SK-N-SH (cell line): ENCODE results near the gene DNAJB8. TPM values are rescaled to one million over a fixed set of nuclear protein-coding genes. Genes with fewer than 3 reads are reported as not detected.

Source experiments
- CTCF ChIA-PET: fragments of 300-600, 350-600 bp; formaldehyde crosslinking; extraction: SDS; loops from one replicate; lab custom pipeline; 2021; lab: Yijun Ruan, JAX
- POLR2A ChIA-PET: fragments of 350-600 bp; sonication (Branson Sonifier 250); formaldehyde crosslinking; extraction: SDS; loops from one replicate; lab custom pipeline; 2020; ENCODE audit warnings: antibody characterized with exemption, inconsistent platforms; lab: Yijun Ruan, JAX
- DNase-seq: peaks from one replicate; pipeline ENCODE4 v3.0.0; 2012
- H2AFZ ChIP-seq: fragments of 200-600 bp; sonication (generic); 2 replicates; pipeline ENCODE4 v1.8.1; 2016; ENCODE audit warnings: antibody characterized with exemption, mild to moderate bottlenecking, low read depth
- H3F3A ChIP-seq: fragments of 200-600 bp; sonication (generic); replicated peaks from 2 replicates; pipeline ENCODE3; 2016; ENCODE audit warnings: antibody characterized with exemption, mild to moderate bottlenecking; ENCODE audit not compliant: insufficient read depth
- H3K27ac ChIP-seq, 2 experiments: fragments of 200-500 bp in 1 of 2; fragments of 200-600 bp in 1 of 2; sonication (Bioruptor generic) in 1 of 2; sonication (generic), shearing (Covaris generic) in 1 of 2; 2 replicates each; pipeline versions ENCODE4 v1.5.1 to v1.6.1; 2014 to 2016; ENCODE audit warnings: low read depth in 2 of 2, inconsistent platforms in 1 of 2, low read length in 1 of 2, mild to moderate bottlenecking in 1 of 2, mixed read lengths in 1 of 2
- H3K27me3 ChIP-seq: fragments of 200-600 bp; sonication (generic), shearing (Covaris generic); 2 replicates; pipeline ENCODE4 v1.6.1; 2016; ENCODE audit warnings: mixed run types; ENCODE audit not compliant: insufficient read depth
- H3K36me3 ChIP-seq, 2 experiments: fragments of 200-500 bp in 1 of 2; fragments of 200-600 bp in 1 of 2; sonication (Bioruptor generic) in 1 of 2; sonication (generic) in 1 of 2; replicated peaks in 1 of 2; 2 replicates each; pipeline versions ENCODE3 to v1.5.1; 2014 to 2016; ENCODE audit warnings: low read length in 1 of 2, mild to moderate bottlenecking in 1 of 2; ENCODE audit not compliant: insufficient read depth in 2 of 2, control insufficient read depth in 1 of 2
- H3K4me1 ChIP-seq, 2 experiments: fragments of 200-500 bp in 1 of 2; fragments of 200-600 bp in 1 of 2; sonication (Bioruptor generic) in 1 of 2; sonication (generic), shearing (Covaris generic) in 1 of 2; 2 replicates each; pipeline versions ENCODE4 v1.5.1 to v1.6.1; 2014 to 2016; ENCODE audit warnings: low read depth in 1 of 2, low read length in 1 of 2, mixed run types in 1 of 2; ENCODE audit not compliant: insufficient read depth in 2 of 2, control insufficient read depth in 1 of 2
- H3K4me2 ChIP-seq: fragments of 200-600 bp; sonication (generic), shearing (Covaris generic); 2 replicates; pipeline ENCODE4 v1.6.1; 2017; ENCODE audit warnings: mixed run types
- H3K4me3 ChIP-seq, 2 experiments: fragments of 200-500 bp in 1 of 2; fragments of 200-600 bp in 1 of 2; sonication (Bioruptor generic) in 1 of 2; sonication (generic), shearing (Covaris generic) in 1 of 2; 2 replicates each; pipeline versions ENCODE4 v1.5.1 to v1.8.1; 2014 to 2016; ENCODE audit warnings: low read depth in 2 of 2, inconsistent platforms in 1 of 2, low read length in 1 of 2, mild to moderate bottlenecking in 1 of 2, mixed read lengths in 1 of 2, moderate library complexity in 1 of 2
- H3K79me2 ChIP-seq: fragments of 200-600 bp; sonication (generic); 2 replicates; pipeline ENCODE4 v1.8.1; 2017; ENCODE audit warnings: mild to moderate bottlenecking; ENCODE audit not compliant: insufficient read depth
- H3K9ac ChIP-seq: fragments of 200-600 bp; sonication (generic); 2 replicates; pipeline ENCODE4 v1.6.1; 2017; ENCODE audit warnings: mixed run types
- H3K9me2 ChIP-seq: fragments of 200-600 bp; sonication (generic); 2 replicates; pipeline ENCODE4 v1.6.1; 2017; ENCODE audit warnings: mixed run types
- H3K9me3 ChIP-seq: fragments of 200-600 bp; sonication (generic); 2 replicates; pipeline ENCODE4 v1.6.1; 2017; ENCODE audit warnings: mixed run types, mild to moderate bottlenecking, moderate library complexity
- H4K20me1 ChIP-seq: fragments of 200-600 bp; sonication (generic); 2 replicates; pipeline ENCODE4 v1.6.1; 2017; ENCODE audit warnings: mild to moderate bottlenecking, mixed run types; ENCODE audit not compliant: insufficient read depth
- CTCF ChIP-seq: fragments of 200-600 bp; sonication (generic); IDR thresholded peaks from 2 replicates; pipeline ENCODE4 v1.6.1; 2017; ENCODE audit warnings: antibody characterized with exemption, mild to moderate bottlenecking, moderate library complexity
- ELF1 ChIP-seq: IDR thresholded peaks from 2 replicates; pipeline ENCODE4 v1.4.0; 2012
- GABPA ChIP-seq: IDR thresholded peaks from 2 replicates; pipeline ENCODE4 v1.4.0; 2012; ENCODE audit warnings: low read depth, mild to moderate bottlenecking
- GATA2 ChIP-seq: sonication (generic); formaldehyde crosslinking; IDR thresholded peaks from 2 replicates; pipeline ENCODE4 v1.5.0; 2020; ENCODE audit warnings: mild to moderate bottlenecking, missing genetic modification reagents
- IRF3 ChIP-seq: fragments of 150-350 bp; IDR thresholded peaks from 2 replicates; pipeline ENCODE4 v1.6.1; 2016; ENCODE audit warnings: mild to moderate bottlenecking, low read depth, low read length
- RAD21 ChIP-seq: IDR thresholded peaks from 2 replicates; pipeline ENCODE4 v1.6.1; 2012; ENCODE audit warnings: mild to moderate bottlenecking, low read length
- RXRA ChIP-seq: IDR thresholded peaks from 2 replicates; pipeline ENCODE4 v1.4.0; 2012; ENCODE audit warnings: low read depth, mild to moderate bottlenecking, borderline replicate concordance
- SIN3A ChIP-seq: IDR thresholded peaks from 2 replicates; pipeline ENCODE4 v1.6.1; 2012; ENCODE audit warnings: low read depth, mild to moderate bottlenecking, low read length, moderate library complexity, borderline replicate concordance
- TAF1 ChIP-seq: IDR thresholded peaks from 2 replicates; pipeline ENCODE4 v1.6.1; 2012; ENCODE audit warnings: low read depth, mild to moderate bottlenecking, low read length, moderate library complexity, borderline replicate concordance
- TCF12 ChIP-seq: IDR thresholded peaks from 2 replicates; pipeline ENCODE4 v1.4.0; 2012
- TEAD4 ChIP-seq: IDR thresholded peaks from 2 replicates; pipeline ENCODE4 v1.4.0; 2012; ENCODE audit warnings: mild to moderate bottlenecking, borderline replicate concordance; ENCODE audit not compliant: insufficient read depth
- USF2 ChIP-seq: fragments of 150-350 bp; IDR thresholded peaks from 2 replicates; pipeline ENCODE4 v1.6.1; 2017; ENCODE audit warnings: antibody characterized with exemption, low read length, low read depth, borderline replicate concordance
- WGBS: methylation state at CpG from one replicate; pipeline ENCODE4 v1.1.6; 2017; ENCODE audit warnings: low lambda C conversion rate; 5-methylcytosine and 5-hydroxymethylcytosine counted together
- polyA plus RNA-seq, 3 experiments: library from polyadenylated mRNA; depleted of rRNA; stranded (reverse); fragments of >200 nt; gene quantifications; 2 replicates each; pipeline ENCODE4 v1.2.3, GENCODE V29; 2012

The DNAJB8 gene
- polyA plus RNA-seq, 1 of the 3 experiments (the other 2 are of a cell fraction) = not detected

- no peaks in the 10 kb centered on the region for H3K27me3 ChIP-seq
- H3F3A ChIP-seq = peaks cover 3% of the 10 kb centered on the region
- DNase-seq = peak; percentile 44
- CTCF ChIA-PET = interaction anchor here (1.0 kb wide), 1 partner anchor 153 kb away, joined by 3 read pairs; no protein-coding TSS in a partner anchor
- no peaks in the 10 kb centered on the region for H4K20me1 ChIP-seq
- no peak overlapping the region for H3K4me2 ChIP-seq
- no peaks in the 10 kb centered on the region for H3K9me3 ChIP-seq
- H3K79me2 ChIP-seq = no peaks in the 10 kb centered on the region
- no peak overlapping the region for H2AFZ ChIP-seq
- no peak overlapping the region for H3K4me3 ChIP-seq
- POLR2A ChIA-PET = interaction anchor here (0.6 kb wide), 1 partner anchor 41 kb away, joined by 3 read pairs; no protein-coding TSS in a partner anchor
- no peaks in the 10 kb centered on the region for H3K36me3 ChIP-seq
- no peaks in the 10 kb centered on the region for H3K9me2 ChIP-seq
- no peak for TF ChIP-seq CTCF
- TF ChIP-seq ELF1 = no peak
- no peak for TF ChIP-seq GABPA
- no peak for TF ChIP-seq IRF3
- no peak for TF ChIP-seq RAD21
- no peak for TF ChIP-seq TEAD4
- no peak for TF ChIP-seq GATA2 (CRISPR knock-in tag)
- H3K27ac ChIP-seq = no peak overlapping the region
- peaks cover 0 to 60% of the 10 kb centered on the region in 2 experiments; a peak in 1 of 4 replicates for H3K4me1 ChIP-seq
- H3K9ac ChIP-seq = no peak overlapping the region
- 85% methylated on average over 34 of the region's 43 CpGs for WGBS
Measured at GRCh38 chr3:128432301-128432970, 34.3 kb downstream of the DNAJB8 start.

- Histone ChIP-seq H2AFZ (no peak overlapping the region), H3K9me2 (no peaks in the 10 kb centered on the region), H3K9me3 (no peaks in the 10 kb centered on the region), H3K79me2 (no peaks in the 10 kb centered on the region), H3K36me3 (no peaks in the 10 kb centered on the region), H3K4me2 (no peak overlapping the region), H3K27me3 (no peaks in the 10 kb centered on the region), H3K9ac (no peak overlapping the region), H3K4me1 (peaks cover 0 to 66% of the 10 kb centered on the region in 2 experiments; a peak in 2 of 4 replicates), H3F3A (peaks cover 3% of the 10 kb centered on the region), H3K27ac (no peak overlapping the region), H4K20me1 (no peaks in the 10 kb centered on the region), H3K4me3 (no peak overlapping the region)
- DNase-seq = no peak
- ChIA-PET CTCF (no interaction called here), POLR2A (interaction anchor here (2.7 kb wide), 1 partner anchor 45 kb away, joined by 11 read pairs; no protein-coding TSS in a partner anchor)
- TF ChIP-seq IRF3 = no peak
- TF ChIP-seq TCF12 = no peak
- no peak for TF ChIP-seq SIN3A
- no peak for TF ChIP-seq RXRA
- no peak for TF ChIP-seq TAF1
- TF ChIP-seq USF2 = no peak
- TF ChIP-seq TEAD4 = no peak
- no peak for TF ChIP-seq RAD21
- WGBS = 89% methylated on average over 13 of the region's 13 CpGs
Measured at GRCh38 chr3:128431803-128432300, 34.8 kb downstream of the DNAJB8 start.
